Right kidney (tissue), 9 donors: ENCODE measurements around the gene EDN2.
A peak's percentile ranks its signal among the peaks of the same experiment; 100 is the strongest.

Source experiments
- DNase-seq: peaks from one replicate; pipeline ENCODE4 v3.0.0-alpha.2; 2016
- long read RNA-seq, 8 donors: transcript quantifications; one replicate each; lab custom pipeline, GENCODE V29; 2026

The EDN2 gene
- long read RNA-seq, donor 1, partial matches to known transcripts = 0 of 2 reads
- long read RNA-seq, donor 1, other reads (novel, unspliced or antisense) = 0 of 2 reads
- long read RNA-seq, donor 2 = 0 reads
- long read RNA-seq, donor 3 = 0 reads
- long read RNA-seq, donor 4, partial matches to known transcripts = 0 of 4 reads
- long read RNA-seq, donor 4, other reads (novel, unspliced or antisense) = 0 of 4 reads
- long read RNA-seq, donor 5, partial matches to known transcripts = 0 of 1 reads
- long read RNA-seq, donor 5, other reads (novel, unspliced or antisense) = 0 of 1 reads
- long read RNA-seq, donor 6 = 0 reads
- long read RNA-seq, donor 7, partial matches to known transcripts = 0 of 1 reads
- long read RNA-seq, donor 7, other reads (novel, unspliced or antisense) = 0 of 1 reads
- long read RNA-seq, donor 8 = 0 reads

GRCh38 chr1:41484402-41485241 is at the start of gene EDN2:
EDN2 (minus strand) TSS chr1:41484683; CDS start chr1:41484601, 82 bp downstream.
- DNase-seq = peak; percentile 72

DNA sequence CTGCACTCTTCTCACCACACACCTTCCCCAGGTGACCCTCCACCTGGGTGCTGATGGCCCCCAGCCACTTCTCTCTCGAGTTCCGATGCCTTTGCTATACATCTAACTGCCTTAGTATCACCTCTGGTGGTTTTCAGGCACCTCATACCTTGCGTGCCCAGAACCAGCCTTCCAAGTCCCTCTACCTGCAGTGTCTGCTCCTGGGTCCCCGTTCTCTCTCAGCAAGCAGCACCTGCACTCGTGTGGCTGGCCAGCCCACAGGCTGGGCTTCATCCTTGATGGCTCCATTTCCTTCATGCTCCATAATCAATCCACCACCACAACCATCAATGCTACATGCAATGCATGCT is 49.2 kb upstream of the EDN2 start:
- no peak for DNase-seq

- no peak for DNase-seq
Observed at GRCh38 chr1:41533016-41533730, 48.7 kb upstream of the EDN2 start.

DNA sequence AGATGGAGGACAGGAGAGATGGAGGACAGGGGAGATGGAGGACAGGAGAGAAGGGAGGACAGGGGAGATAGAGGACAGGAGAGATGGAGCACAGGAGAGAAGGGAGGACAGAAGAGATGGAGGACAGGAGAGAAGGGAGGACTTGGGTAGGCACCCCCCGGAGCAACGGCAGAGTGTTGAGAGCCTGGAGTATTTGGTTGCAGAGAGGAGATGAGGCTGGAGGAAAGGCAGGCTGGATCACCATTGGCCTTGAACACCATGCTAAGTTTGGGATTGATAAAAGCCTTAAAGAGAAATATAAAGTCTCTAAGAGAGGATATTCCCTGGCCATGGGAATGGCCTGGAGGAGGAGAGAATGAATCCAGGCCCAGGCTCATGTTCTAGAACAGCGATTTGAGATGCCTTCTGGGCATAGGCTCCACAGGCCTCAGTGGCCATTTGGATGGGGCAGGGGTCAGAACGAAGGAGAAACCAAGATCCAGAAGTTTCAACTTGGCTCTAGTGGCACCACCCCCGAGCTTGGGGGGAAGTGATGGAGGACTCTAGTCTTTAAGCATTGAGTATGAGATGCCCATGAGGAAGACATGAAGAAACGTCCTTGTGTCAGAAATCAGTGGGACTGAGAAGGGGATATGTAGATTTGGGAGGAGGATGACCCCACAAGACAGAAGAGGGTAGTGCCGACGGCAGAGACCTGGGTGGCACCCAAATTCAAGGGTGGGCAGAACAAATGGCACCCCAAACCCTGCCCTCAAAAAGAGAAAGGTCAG is 47.9 kb upstream of the EDN2 start:
- DNase-seq = no peak

GRCh38 chr1:41530411-41530810 is 45.9 kb upstream of the EDN2 start:
- DNase-seq = no peak

GRCh38 chr1:41529621-41530395 is 45.3 kb upstream of the EDN2 start:
- no peak for DNase-seq

GRCh38 chr1:41528726-41529605 is 44.5 kb upstream of the EDN2 start:
- DNase-seq = no peak

- no peak for DNase-seq
Observed at GRCh38 chr1:41528106-41528505, 43.6 kb upstream of the EDN2 start.

DNA sequence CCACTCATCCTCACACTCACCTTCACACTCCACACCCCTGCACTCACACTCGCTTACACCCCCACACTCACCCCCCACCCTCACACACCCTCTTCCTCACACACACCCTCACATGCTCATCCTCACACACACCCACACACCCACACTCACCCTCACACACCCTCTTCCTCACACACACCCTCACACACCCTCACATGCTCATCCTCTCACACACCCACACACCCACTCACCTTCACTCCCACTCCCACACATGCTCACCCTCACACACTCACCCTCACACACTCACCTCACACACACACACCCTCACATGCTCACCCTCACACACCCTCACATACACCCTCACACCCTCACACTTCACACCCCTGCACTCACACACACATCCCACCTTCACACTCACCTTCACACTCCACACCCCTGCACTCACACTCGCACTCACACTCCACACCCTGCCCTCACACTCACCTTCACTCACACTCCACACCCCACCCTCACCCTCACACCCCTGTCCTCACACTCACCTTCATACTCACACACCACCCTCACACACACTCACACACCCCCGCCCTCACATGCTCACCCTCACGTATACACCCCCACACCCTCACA is 42.6 kb upstream of the EDN2 start:
- DNase-seq = no peak

- no peak for DNase-seq
Observed at GRCh38 chr1:41525891-41526587, 41.6 kb upstream of the EDN2 start.

- no peak for DNase-seq
Observed at GRCh38 chr1:41524676-41525675, 40.5 kb upstream of the EDN2 start.

- DNase-seq = no peak
Observed at GRCh38 chr1:41523949-41524675, 39.6 kb upstream of the EDN2 start.

GRCh38 chr1:41523071-41523470 is 38.6 kb upstream of the EDN2 start:
- DNase-seq = no peak

- no peak for DNase-seq
Observed at GRCh38 chr1:41521766-41522165, 37.3 kb upstream of the EDN2 start.

DNA sequence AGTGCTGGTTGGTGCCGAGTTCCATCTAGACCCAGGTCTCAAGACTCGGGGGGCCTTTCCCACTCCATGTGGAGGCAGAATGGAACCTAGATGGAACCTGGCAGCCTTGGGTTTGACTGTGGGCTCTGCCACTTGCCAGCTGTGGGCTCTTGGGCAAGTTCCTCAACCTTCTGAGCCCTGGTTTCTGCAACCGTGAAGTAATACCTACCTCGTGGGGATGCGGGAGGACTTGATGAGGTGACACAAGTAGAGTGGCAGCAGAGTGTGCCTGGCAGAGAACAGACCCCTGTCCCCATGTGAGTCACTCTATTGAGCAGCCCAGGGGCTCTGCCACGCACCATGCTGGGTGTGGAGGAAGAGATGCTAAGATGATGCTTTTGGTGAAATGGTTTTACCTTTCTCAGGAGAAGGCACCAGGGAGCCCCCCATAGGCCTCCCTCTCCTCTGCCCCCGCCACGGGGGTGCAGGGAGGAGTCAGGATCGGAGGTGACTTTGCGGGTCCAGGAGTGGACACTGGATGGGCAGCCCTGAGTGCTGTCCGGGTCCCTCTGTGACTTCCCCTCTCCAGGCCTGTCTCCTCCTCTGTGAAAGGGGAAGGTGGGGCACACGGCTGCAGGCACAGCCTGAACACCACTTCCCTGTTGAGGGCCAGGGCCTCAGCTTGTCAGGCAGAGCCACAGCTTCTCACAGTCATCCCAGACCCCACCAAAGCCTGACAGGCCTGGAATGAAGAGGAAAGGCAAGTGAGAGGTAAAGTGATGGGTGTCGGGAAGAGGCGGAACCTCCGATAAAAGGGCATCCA is 36.7 kb upstream of the EDN2 start:
- DNase-seq = no peak

GRCh38 chr1:41519667-41520066 is 35.2 kb upstream of the EDN2 start:
- no peak for DNase-seq
